Liver (tissue), 3 donors: ENCODE measurements around the gene NYAP2.

Source experiments
- CTCF ChIP-seq: fragments of 150-350 bp; IDR thresholded peaks from 2 replicates; pipeline ENCODE4 v1.5.1; 2017; ENCODE audit warnings: improper control_type of control experiment, low read depth, low read length; ENCODE audit not compliant: missing input control
- FOXA1 ChIP-seq: IDR thresholded peaks from 2 replicates; pipeline ENCODE4 v1.6.1; 2016; ENCODE audit warnings: antibody characterized with exemption
- GABPA ChIP-seq, 2 donors: IDR thresholded peaks in 1 of 2; conservative IDR thresholded peaks in 1 of 2; 2 replicates each; pipeline ENCODE4 v1.6.1; 2016; ENCODE audit warnings: antibody characterized with exemption in 2 of 2, mild to moderate bottlenecking in 1 of 2, moderate library complexity in 1 of 2
- HNF4G ChIP-seq: IDR thresholded peaks from 2 replicates; pipeline ENCODE4 v1.6.1; 2016; ENCODE audit warnings: antibody characterized with exemption
- JUND ChIP-seq, 2 donors: IDR thresholded peaks; 2 replicates each; pipeline ENCODE4 v1.6.1; 2016; ENCODE audit warnings: antibody characterized with exemption in 2 of 2
- MAX ChIP-seq: IDR thresholded peaks from 2 replicates; pipeline ENCODE4 v1.6.1; 2016; ENCODE audit warnings: antibody characterized with exemption
- RAD21 ChIP-seq, 2 donors: IDR thresholded peaks; 2 replicates each; pipeline ENCODE4 v1.6.1; 2016; ENCODE audit warnings: antibody characterized with exemption in 2 of 2, mild to moderate bottlenecking in 2 of 2
- REST ChIP-seq: IDR thresholded peaks from 2 replicates; pipeline ENCODE4 v1.6.1; 2016; ENCODE audit warnings: antibody characterized with exemption, mild to moderate bottlenecking
- RXRA ChIP-seq, 2 donors: IDR thresholded peaks; 2 replicates each; pipeline ENCODE4 v1.6.1; 2017 to 2018; ENCODE audit warnings: antibody characterized with exemption in 2 of 2, mild to moderate bottlenecking in 1 of 2
- SP1 ChIP-seq: IDR thresholded peaks from 2 replicates; pipeline ENCODE4 v1.6.1; 2018; ENCODE audit warnings: antibody characterized with exemption, mild to moderate bottlenecking
- ZBTB33 ChIP-seq: IDR thresholded peaks from 2 replicates; pipeline ENCODE4 v1.6.1; 2016; ENCODE audit warnings: antibody characterized with exemption
- donor health status: healthy.
- donor health status: healthy.

GRCh38 chr2:225616848-225617247 lies 217.3 kb downstream of the NYAP2 start:
- TF ChIP-seq CTCF (no peak), GABPA (IDR thresholded peaks at IDR 0.05 in 1 of 2, conservative IDR thresholded peaks at IDR 0.05 in 1 of 2) (no peak), RAD21 (IDR thresholded peaks at IDR 0.05) (no peak), JUND (IDR thresholded peaks at IDR 0.05) (no peak), FOXA1 (no peak), ZBTB33 (no peak), REST (no peak), SP1 (no peak), MAX (no peak), HNF4G (no peak), RXRA (IDR thresholded peaks at IDR 0.05) (no peak)
